Tongue (tissue), 2 donors: Measurements from ENCODE around the gene NFE2L3. TPM values are rescaled to one million over a fixed set of nuclear protein-coding genes. Genes with fewer than 3 reads are reported as not detected.
"Not testable (repeated sequence)": the region's sequence is repeated elsewhere in the genome, so short reads cannot be mapped to it uniquely, and the experiment has no call there.

ENCODE experiments used
- DNase-seq: peaks from one replicate; pipeline ENCODE4 v3.0.0-alpha.2; 2015
- total RNA-seq: library from RNA; depleted of rRNA; stranded (reverse); fragments of >200 nt; gene quantifications from one replicate; pipeline ENCODE4 v1.2.3, GENCODE V29; 2014

Gene NFE2L3
- total RNA-seq, 1 donor from 2014 or later: 1.1 TPM

DNA sequence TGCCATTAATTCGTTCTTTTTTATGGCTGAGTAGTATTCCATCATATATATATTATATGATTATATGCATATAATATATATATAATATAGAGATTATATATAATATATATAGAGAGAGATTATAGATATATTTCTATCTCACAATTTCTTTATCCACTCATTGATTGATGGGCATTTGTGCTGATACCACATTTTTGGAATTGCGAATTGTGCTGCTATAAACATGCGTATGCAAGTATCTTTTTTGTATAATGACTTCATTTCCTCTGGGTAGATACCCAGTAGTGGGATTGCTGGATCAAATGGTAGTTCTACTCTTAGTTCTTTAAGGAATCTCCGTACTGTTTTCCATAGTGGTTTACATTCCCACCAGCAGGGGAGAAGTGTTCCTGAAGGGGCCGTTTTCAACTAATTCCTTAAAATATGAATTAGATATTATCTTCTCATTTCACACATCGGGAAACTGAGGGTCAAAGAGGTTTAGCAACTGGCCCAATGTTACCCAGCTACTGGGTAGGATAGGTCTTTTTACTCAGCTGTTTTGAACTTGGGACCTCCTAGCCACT lies 16.5 kb downstream of the NFE2L3 start:
- no peak for DNase-seq

GRCh38 chr7:26169271-26169670 lies 17.3 kb downstream of the NFE2L3 start:
- no peak for DNase-seq

DNA sequence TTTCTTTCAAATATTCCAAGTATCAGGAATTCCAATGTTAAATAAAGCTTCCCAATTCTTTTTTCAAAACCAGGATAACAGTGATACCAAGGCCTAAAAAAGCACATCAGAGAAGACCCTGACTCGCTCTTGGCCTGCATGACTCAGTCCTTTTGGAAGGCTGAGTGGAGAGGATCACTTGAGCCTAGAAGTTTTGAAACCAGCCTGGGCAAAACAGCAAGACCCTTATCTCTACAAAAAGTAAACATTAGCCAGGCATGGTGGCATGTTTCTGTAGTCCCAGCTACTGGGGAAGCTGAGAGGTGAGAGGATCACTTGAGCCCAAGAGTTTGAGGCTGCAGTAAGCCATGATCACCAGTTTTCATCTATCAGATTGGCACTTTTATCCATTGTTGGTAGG lies 18.7 kb downstream of the NFE2L3 start:
- DNase-seq: no peak

DNA sequence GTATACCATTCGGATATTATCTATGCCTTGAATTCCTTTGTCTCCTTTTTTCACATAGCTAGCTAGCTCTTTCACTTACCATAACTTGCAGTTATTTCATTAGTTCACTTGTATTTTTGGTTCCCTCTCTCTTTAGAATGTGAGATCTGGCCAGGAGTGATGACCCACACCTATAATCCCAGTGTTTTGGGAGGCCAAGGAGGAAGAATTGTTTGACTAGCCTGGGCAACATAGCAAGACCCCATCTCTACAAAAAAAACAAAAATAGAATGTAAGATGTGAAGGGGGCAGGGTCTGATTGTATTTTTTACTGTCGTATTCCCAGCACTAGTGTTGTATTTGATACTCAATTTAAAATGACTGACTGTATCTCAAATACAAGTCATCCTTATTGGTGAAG lies 19.6 kb downstream of the NFE2L3 start:
- DNase-seq: no peak

DNA sequence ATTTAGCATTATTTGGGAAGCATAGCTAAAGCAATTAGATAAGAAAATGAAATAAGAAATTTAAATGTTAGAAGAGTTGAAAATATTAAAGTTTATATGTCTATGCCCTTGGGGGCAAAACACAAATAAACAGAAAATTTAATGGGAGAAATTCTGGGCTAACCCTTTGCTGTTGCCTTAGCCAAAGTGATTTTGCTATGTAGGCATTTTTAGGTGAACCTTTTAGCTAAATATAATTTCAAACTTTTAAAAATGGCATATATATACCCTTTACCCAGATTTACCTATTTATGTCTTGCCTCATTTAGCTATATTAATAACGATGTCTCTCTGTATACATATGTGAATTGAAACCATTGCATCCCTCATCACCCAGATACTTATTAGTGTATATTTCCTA lies 20.1 kb downstream of the NFE2L3 start:
- DNase-seq: no peak

DNA sequence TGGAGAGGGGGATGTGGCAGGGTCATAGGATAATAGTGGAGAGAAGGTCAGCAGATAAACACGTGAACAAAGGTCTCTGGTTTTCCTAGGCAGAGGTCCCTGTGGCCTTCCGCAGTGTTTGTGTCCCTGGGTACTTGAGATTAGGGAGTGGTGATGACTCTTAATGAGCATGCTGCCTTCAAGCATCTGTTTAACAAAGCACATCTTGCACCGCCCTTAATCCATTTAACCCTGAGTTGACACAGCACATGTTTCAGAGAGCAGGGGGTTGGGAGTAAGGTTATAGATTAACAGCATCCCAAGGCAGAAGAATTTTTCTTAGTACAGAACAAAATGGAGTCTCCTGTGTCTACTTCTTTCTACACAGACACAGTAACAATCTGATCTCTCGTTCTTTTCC lies 23.9 kb downstream of the NFE2L3 start:
- not testable (repeated sequence) for DNase-seq

GRCh38 chr7:26176696-26177095 lies 24.7 kb downstream of the NFE2L3 start:
- DNase-seq: not testable (repeated sequence)

DNA sequence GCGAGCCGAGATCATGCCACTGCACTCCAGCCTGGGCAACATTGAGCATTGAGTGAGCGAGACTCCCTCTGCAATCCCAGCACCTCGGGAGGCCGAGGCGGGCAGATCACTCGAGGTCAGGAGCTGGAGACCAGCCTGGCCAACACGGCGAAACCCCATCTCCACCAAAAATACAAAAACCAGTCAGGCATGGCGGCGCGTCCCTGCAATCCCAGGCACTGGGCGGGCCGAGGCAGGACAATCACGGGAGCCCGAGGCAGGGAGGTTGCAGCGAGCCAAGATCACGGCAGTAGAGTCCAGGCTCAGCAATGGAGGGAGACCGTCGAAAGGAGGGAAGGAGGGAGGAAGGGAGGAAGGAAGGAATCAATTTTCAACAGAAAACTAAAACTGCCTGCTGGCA lies 25.3 kb downstream of the NFE2L3 start:
- DNase-seq: not testable (repeated sequence)

DNA sequence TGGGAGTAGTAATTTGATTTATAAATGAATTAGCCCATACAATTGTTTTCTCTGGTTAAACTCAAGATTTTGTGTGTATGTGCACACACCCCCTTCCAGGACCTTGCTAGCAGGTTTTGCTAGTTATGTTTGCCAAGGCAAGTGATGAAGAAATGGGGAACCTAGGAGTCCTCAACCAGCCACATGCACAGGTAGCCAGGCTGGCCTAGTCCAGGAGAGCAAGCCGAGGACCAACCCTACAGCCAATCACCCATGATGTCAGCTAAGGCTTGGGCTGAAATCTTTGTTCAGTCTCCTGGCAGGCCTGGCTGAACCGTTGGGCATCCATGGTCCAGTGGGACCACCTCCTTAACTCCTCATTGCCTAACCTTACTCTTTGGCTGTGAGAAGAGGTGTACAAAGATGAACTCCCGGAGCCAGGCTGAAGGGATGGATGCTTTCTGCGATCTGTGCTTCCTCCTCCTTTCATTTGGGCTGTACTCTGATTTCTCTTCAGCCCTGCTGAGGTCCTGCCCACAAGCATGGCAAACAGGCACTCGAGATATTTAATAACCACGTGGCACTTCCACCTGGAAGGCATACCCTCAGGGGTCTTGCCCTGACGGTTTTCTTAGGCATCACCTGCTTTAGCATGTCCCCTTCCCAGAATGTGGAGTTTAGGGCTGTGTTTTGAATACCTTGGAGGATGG lies 26.4 kb downstream of the NFE2L3 start:
- no peak for DNase-seq

GRCh38 chr7:26179422-26179821 lies 27.4 kb downstream of the NFE2L3 start:
- DNase-seq: no peak

- no peak for DNase-seq
Measured at GRCh38 chr7:26179826-26180497, 28.0 kb downstream of the NFE2L3 start.

- DNase-seq: no peak
Measured at GRCh38 chr7:26180792-26181198, 28.8 kb downstream of the NFE2L3 start.

DNA sequence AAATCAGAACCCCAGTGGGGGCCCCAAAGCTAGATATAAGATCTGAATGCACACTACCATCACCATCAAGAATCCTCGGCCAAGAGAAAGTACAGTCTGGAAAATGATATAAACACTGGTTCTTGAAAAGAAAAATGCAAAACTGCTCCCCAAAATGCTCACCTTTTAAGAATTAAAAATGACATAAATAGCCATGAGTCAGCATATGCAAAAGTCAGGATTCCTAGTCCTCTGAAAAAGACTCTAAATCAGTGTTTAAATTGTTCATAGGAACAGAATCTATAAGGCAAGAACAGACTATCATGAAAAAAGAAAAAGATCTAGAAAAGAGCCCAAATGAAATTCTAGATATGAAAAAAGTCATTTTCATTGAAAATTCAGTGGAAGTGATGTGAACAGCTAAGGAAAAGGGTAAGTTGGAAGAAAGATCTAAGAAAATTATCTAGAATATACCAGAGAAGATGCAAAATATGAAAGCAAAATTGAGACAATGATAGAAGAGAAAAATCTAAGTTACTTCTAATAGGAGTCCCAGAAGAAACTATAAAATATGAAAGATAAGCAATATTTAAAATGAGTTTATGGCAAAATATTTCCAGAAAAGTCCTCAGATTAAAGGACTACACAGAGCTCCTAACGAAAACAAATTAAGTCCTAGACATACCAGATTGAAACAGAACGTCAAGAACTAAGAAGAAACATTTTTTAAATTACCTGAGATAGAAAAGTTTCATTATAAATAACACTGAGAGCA lies 29.7 kb downstream of the NFE2L3 start:
- DNase-seq: no peak

DNA sequence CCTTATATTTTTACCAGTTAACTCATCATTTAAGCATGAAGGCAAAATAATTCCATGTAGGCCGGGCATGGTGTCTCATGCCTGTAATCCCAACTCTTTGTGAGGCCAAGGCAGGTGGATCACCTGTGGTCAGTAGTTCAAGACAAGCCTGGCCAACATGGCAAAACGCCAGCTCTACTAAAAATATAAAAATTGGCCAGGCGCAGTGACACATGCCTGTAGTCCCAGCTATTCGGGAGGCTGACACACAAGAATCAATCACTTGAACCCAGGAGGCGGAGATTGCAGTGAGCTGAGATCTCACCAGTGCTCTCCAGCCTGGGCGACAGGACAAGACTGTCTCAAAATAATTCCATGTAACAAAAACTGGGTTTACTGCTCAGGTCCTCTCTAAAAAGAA lies 30.3 kb downstream of the NFE2L3 start:
- no peak for DNase-seq

DNA sequence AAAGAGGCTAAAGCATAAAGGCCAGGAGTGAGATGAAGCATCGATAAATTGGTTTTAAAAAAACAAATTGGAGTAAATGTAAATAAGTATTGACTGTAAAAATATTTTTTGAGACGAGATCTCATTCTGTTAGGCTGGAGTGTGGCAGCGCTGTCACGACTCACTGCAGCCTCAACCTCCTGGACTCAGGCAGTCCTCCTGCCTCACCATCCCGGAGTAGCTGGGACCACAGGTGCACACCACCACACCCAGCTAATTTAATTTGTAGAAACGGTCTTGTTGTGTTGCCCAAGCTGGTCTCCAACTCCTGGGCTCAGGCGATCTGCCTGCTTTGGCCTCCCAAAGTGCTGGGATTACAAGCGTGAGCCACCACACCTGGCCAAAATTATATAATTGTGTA lies 30.7 kb downstream of the NFE2L3 start:
- no peak for DNase-seq

DNA sequence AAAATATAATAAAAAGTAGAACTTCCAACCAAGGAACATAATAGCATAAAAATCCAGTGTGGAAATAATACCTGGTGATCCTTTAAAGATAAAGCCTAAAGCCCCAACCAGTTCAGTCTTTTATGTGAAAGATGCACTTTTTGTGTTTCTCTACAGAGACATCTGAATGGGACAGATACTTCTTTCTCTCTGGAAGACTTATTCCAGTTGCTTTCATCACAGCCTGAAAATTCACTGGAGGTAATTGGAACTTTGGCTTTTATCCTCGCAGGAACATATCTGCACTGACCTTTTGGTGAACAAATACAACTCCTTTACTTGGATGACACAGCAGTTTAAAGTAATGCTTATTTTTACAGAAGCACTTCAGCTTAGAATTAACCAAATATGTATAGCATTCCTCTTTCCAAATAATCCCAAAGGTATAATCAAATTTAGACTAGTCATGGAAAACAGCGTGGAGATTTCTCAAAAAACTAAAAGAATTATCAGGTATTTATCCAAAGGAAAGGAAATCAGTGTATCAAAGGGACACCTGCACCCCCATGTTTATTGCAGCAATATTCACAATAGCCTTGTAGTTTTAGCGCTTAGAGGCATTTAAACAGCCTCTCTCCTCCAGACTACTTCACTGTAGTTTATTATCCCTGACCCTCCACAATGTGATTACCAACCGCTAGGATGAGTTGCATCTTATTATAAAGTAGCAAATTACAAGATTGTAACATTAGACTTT lies 31.7 kb downstream of the NFE2L3 start:
- no peak for DNase-seq

- DNase-seq: not testable (repeated sequence)
Measured at GRCh38 chr7:26184281-26185101, 32.5 kb downstream of the NFE2L3 start.

GRCh38 chr7:26185131-26185843 lies 33.3 kb downstream of the NFE2L3 start:
- no peak for DNase-seq

DNA sequence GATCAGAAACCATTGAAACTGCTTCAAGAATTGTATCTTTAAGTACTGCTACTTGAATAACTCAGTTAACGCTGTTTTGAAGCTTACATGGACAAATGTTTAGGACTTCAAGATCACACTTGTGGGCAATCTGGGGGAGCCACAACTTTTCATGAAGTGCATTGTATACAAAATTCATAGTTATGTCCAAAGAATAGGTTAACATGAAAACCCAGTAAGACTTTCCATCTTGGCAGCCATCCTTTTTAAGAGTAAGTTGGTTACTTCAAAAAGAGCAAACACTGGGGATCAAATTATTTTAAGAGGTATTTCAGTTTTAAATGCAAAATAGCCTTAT lies 33.8 kb downstream of the NFE2L3 start:
- DNase-seq: no peak

- no peak for DNase-seq
Measured at GRCh38 chr7:26186364-26187311, 34.6 kb downstream of the NFE2L3 start.
